Activated CD8-positive, alpha-beta memory T cell treated with anti-CD3 and anti-CD28 coated beads for 48 hours (primary cell): Measurements from ENCODE around the gene SEC23B.
"Not testable (repeated sequence)": the region's sequence is repeated elsewhere in the genome, so short reads cannot be mapped to it uniquely, and the experiment has no call there.

Experiments
- DNase-seq, 3 experiments: peaks; one replicate each; pipeline ENCODE4 v3.0.0-alpha.2; 2020; ENCODE audit warnings: low read depth in 2 of 3, low spot score in 2 of 3

SEC23B gene

DNA sequence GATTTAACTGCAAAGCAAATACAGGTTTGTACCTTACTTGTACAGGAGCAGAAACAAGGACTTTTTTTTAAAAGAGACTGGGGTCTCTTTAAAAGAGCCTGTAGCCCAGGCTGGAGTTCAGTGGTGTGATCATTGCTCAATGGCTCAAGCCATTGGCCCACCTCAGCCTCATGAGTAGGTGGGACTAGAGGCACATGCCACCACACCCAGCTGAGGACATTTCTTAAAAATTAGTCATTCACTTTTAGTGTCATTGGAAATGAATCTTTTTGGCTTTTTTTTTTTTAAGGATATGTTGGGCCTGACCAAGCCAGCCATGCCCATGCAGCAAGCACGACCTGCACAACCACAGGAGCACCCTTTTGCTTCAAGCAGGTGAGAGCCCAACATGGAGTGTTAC is 16.9 kb downstream of the SEC23B start:
- DNase-seq: no peak

DNA sequence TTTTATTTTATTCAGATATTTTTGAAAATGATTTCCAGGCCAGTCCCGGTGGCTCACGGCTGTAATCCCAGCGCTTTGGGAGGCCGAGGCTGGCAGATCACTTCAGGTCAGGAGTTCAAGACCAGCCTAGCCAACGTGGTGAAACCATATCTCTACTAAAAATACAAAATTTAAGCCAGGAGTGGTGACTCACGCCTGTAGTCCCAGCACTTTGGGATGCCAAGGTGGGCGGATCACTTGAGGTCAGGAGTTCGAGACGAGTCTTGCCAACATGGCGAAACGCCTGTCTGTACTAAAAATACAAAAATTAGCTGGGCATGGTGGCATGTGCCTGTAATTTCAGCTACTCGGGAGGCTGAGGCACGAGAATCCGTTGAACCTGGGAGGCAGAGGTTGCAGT is 19.0 kb downstream of the SEC23B start:
- DNase-seq: not testable (repeated sequence)

DNA sequence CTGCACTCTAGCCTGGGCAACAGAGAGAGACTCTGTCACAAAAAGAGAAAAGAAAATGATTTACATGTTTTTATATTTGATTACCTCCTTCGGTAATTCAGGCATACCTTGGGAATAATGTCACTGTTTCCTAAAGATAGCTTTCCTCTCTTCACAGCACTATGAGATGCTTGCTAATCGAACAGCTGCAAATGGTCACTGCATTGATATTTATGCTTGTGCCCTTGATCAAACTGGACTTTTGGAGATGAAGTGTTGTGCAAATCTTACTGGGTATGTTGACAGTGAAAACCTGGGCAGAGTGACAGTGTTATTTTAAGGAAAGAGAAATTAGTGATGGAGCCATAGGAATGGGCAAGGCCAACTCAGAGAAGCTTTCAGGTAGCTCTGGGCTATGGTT is 19.6 kb downstream of the SEC23B start:
- DNase-seq: no peak

DNA sequence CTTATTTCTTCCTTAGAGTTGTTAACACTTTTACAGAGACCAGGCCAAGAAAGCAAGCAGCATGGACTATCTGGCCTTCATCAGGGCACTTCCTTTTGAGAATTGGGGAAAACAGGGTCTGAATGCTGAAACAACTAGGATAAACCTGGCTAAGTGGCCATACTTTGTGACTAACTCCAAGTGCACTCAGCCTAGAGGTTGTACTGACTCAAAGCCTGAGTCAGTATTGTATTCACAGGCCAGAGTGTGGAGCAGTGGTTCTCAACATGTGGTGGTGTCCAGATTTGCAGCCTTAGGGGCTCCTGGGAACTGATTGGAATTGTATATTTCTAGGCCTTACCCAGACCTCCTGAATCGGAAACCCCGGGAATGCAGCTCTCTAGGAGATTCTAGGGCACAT is 20.1 kb downstream of the SEC23B start:
- DNase-seq: no peak

DNA sequence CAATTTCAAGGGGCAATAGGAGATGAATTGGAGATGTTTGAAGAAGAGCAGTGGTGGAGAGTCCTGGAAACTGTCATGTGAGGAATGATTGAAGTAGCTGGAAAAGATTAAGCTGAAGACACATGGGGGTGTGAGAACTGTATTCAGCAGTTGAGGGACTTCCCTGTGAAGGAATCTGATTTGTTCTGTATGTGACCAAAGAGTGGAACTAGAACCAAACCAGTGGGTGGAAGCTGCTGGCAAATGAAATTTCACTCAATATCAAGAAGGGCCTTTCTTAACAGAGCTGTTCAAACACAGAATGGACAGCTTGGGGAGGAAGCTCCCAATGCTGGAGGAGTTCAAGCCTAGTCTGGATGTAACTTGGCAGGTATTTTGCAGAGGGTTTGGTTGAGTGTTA is 21.3 kb downstream of the SEC23B start:
- no peak for DNase-seq

DNA sequence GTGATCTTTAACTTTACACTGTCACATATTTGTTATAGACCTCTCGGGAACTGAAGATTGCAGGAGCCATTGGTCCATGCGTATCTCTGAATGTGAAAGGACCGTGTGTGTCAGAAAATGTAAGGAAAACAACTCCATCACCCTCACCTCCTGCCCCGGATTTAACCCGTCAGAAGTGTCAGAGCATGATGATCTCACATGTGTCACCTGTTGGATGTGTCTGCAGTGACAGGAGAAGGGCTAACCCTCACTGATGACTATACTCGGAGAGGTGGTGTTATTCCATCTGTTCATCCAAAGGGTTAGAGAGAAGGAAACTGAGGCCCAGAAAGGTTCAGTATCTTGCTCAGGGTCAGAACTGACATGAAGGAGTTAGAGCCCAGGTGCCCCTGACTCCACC is 24.9 kb downstream of the SEC23B start:
- no peak for DNase-seq

DNA sequence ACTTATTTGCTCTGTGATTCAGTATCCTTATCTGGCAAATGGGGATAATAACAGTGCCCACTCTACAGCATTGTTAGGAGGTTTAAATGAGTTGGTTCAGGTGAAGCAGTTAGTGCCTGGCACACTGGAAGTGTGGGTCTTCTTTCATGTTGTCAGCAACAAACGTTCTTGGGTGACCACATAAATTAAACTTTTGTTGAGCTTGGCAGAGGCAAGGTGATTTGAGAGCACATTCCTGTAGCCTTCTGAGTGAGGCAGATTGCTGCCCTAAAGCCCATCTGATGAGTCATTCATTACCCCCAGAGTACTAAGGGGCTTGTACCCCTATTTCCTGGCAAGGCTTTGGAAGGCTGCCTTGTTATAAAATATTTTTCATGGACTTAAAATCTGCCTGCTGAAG is 25.8 kb downstream of the SEC23B start:
- DNase-seq: no peak

DNA sequence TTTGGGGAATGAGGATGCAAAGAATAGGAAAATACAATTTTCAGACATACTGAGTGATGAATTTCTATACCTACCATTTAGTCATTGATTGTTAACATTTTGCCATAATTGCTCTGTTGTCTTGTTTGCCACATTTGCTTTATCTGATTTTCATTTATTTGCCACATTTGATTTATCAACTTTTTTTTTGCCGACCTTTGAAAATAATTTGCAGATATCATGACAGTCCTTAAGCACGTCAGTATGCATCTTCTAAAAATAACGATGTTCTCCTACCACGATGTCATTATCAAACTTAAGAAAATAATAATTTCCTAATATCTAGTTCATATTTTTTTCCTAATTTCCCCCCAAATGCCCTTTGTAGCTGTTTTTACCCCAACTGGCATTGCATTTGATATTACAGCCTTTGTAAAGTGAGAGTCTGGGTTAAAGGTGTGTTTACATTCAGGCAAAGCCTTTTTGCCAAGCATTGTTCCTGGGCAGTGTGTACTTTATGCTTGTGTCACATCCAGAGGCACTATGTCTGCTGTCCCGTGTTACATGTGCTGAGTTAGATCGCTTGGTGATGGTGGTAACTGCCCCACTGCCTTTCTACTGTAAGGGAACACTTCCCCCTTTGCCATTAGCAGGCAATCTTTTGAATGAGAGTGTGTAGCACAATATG is 26.4 kb downstream of the SEC23B start:
- no peak for DNase-seq

DNA sequence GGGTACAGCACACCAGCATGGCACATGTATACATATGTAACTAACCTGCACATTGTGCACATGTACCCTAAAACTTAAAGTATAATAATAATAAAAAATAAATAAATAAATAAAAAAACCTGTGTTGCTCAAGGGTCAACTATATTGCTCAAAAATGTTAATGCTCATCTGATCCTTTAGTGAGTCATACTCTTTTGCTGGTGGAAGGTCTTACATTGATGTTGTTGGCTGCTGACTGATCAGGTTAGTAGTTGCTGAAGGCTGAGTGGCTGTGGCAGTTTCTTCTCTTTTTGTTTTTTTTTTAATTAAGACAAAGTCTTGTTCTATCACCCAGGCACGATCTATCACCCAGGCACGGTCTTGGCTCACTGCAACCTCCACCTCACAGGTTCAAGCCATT is 29.9 kb downstream of the SEC23B start:
- DNase-seq: no peak

DNA sequence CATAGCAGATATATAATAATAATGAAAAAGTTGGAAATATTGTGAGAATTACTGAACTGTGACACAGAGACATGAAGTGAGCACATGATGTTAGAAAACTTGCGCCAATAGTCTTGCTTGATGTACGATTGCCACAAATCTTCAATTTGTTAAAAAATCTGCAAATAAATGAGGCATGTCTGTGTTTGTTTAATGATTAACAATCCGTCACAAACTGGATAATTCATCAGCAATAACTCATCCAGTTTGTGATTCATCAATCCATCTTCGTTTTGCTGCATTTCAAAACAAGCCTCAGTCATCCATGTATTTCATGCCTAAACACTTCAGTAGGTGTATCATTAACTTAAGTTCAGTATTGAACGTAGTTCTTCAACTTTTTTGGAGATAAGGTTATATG is 34.0 kb downstream of the SEC23B start:
- DNase-seq: no peak

DNA sequence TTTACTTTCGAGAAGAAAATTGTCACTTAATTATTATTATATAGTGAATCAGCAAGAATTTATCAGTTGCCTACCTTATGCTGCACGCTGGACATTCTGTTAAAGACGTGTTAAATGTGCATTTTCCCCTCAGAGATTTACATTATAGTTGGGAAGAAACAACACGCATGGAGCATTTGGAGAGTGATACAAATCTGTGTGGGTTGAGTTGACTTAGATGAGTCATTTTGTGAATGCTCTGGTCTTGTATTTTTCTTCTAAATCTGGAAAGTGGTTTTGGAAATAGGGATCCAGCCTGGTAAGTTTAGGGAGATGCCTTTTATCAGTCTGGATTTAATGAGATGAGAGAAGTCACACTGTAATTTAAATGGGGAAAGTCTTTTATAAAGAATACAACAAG is 35.5 kb downstream of the SEC23B start:
- DNase-seq: no peak

DNA sequence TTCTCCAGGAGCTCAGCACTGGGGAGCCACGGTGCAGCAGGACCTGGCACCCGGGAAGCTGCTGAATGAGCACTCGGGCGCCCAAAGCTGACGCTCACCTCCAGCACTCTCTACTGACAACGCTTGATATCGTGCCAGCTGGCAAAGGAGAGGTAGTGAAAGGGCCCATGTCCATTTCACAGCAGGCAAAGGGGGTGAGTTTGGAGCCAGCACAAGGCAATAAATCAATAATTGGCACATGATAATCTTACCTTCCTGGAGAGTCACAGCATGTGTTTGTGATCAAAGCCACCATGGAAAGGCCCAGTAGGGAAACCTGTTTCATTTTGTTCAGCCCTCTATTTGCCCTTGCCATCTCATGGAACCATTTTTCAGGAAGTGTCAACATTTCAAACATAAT is 36.2 kb downstream of the SEC23B start:
- no peak for DNase-seq

DNA sequence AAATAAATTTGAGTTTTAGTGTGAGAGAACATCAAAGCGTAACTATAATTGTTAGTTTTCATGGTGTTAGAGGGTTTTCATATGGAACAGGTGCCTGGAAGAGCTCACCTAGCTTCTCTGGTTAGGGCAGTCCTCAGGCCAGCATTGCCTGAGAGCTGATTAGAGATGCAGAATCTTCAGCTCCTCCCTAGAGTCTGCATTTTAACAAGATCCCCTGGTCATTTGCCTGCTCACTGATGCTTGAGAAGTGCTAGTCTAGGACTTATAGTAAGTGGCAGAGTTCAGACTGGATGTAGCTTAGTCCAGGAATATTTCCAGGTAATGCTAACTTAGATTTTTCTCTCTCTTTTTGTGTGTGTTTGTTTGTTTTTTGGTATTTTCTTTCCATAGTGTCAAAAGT is 37.8 kb downstream of the SEC23B start:
- DNase-seq: no peak

DNA sequence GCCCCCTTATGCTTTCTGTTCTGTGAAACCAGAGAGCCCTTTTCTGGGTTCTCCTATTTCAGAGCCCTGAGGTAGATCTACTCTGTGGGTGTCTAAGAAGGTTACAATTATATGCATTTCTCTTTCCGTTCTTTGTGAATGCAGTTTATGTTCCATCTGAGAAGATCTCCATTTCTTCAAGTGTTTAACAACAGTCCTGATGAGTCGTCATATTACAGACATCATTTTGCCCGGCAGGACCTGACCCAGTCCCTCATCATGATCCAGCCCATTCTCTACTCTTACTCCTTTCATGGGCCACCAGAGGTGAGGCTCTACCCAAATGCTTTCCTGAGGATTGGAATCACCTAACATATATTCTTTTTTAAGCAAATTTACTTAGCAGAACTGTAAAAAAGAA is 40.7 kb downstream of the SEC23B start:
- no peak for DNase-seq

DNA sequence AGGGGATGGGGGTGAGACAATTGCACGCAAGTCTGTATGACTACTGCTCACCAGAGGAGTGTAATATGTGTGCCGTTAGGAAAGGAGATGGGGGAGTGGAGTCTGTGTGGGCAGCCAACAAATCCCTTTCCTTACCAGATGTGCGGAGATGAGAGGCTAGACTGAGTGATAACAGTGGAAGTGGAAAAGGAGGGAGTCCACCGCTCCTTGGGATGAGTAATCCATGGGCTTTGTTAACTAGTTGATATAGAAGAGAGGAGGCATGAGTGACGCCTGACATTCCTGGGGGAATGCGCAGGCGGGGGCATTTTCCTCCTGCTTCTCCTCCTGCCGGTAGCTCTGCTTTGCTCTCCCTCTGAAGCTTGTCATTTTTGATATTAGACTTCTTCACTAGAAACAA is 46.0 kb downstream of the SEC23B start:
- DNase-seq: no peak

DNA sequence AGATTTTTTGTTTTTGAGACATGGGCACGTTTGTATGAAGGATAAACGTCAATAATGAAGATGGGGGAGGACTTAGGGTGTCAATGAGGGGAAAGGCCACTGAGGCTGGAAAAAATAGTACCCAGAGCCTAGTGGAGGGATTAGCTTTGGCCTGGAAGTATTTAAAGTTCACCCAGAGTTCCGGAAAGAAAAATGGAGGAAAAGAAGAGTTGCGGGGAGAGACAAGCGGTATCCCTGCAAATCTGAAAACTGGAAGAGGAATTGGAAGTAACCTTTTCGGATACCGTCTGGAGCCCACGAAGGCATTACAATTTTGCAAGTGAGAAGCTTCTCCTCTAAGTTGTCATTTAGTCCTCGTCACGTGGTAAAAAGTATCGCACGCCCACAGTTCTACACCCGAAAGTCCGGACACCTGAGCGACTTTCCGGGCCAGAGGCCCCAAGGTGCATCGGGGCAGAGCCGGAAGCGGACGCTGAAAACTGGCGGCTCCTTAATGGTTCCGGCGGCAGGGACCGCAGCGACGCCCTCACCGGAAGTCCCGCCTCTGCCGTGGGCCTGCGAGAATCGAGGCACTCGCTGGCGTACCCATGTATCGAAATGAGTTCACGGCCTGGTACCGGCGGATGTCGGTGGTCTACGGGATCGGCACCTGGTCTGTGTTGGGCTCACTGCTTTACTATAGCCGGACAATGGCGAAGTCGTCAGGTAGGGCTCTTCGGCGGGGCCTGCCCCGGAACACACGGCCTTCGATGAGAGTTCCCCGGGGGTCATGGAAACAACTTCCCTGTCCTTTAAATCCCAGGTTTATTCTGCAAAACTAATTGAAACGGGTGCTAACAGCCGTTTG is 59.4 kb downstream of the SEC23B start, which contains the start of gene SMIM26:
TSS of gene SMIM26 (plus strand) at position 541 of the 847 bp plus-strand sequence. CDS start at position 588, 47 bp downstream.
- DNase-seq: peak; percentile 83 to 86 (median 84)

DNA sequence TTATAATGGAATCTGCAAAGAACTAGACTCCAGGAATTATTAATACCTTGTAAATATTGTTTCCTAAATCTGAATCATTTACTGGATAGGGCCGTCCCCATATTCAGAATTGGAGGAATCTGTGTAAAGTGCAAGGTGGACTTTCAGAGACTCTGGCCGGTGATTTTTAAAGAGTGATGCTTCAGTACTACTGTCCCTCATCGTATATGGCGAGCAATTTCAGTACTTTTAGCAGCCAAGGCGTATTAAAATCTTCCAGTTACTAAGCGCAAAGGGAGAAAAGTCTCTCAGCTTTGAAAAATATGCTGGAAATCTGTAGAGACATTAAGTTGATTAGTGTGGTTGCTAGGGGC is 60.0 kb downstream of the SEC23B start:
- DNase-seq: no peak

DNA sequence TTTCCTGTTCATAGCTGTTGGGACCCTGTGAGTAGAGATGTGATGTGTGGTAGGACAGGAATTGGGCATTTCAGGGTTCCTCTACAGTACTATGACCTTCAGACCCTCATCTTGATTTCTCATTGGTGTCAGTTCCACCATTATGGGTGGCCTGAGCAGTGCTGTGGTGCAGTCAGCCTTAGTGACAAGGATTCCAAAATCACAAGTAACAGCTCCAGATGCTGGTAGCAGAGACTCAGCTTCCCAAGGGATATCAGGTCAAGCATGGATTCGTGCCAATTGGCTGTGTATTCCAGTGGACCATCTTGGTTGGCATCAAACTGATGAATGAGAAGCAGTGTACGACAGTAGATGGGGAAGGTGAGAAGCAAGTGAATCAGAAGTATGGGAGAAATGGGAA is 63.3 kb downstream of the SEC23B start:
- no peak for DNase-seq

DNA sequence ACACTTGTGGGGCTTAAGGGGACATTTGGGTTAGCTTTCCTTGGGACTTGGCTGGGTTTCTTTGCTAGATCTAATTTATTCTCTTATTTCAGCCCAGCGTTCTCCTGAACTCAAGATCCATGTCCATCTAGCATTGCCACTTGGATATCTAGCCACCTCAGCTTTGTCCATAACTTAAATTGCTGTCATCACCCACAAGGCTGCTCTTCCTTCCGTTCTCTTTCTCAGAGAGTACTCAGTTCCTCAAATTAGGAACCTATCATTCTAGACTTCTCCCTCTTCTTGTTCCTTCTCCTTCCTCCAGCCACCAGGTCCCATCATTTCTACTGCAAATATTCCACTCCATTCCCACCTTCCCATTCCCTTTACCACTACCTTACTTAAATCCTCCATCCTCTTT is 63.8 kb downstream of the SEC23B start:
- no peak for DNase-seq

DNA sequence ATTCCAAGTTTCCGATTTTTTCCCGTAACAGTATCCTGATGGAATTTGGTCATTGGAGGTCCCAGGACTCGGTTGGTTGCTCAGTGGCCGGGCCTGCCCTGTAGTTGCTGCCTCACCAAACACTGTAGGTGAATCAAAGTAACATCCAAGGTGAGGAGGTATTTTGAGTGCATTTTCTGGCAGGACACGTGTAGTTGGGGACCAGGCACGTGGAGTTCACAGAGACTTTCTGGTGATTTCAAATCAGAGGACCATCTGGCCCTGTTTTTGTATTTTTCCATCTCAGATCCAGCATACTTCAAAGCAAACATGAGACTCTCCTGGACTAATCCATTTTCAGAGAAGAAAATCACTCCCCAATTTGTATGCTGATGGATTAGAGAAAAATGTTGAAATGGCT is 70.2 kb downstream of the SEC23B start:
- DNase-seq: no peak

DNA sequence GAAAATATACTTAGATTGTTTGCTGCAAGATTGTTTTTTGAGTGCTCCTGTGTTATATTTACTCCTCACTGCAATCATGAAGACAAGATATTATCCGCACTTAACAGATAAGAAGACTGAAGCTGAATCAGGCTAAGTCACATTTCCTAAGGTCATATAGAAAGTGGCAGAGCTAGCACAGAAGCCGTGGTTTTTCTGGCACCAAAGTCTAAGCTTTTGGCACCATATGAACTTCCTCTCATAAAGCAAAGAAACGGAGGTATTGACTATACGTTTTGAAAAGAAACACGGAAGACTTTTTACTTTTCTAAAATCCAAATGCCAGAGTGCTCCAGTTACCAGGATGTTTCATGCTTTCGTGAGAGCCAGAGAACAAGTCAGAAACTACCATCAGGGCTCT is 70.8 kb downstream of the SEC23B start:
- no peak for DNase-seq

DNA sequence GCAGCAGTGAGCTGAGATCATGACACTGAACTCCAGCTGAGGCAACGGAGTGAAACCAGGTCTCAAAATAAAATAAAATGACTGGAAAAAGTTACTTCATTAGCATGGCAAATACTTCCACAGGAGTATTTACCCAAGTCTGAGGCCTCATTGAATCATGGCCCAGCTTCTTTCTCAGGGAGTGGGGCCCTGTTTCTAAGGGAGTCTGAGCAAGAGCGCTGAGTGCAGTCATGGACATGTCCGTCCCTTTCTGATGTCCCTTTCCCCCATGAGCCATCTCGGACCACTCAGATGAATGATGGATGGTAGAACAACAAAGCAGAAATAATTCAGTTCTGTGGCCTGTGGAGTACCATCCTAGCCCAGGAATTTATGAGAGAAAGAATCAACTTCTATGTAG is 72.3 kb downstream of the SEC23B start:
- DNase-seq: no peak

DNA sequence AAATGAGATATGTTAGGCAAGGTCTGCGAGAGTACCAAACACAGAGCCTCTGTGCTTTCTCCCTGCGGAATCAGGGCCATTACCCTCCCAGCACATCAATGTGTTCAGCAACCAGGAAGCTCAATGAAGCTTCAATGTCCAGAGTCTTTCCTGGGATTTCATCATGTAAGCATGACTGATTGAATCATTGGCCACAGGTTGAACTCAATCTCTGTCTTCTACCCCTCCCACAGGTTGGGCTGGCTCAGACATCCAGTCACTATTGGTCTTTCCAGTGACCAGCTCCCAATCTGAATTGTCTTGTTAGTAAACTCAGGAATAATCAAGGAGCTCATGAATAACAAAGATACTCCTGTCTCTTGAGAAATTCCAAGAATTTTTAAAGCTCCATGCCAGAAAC is 77.4 kb downstream of the SEC23B start:
- DNase-seq: no peak
